ENCODE measurements around the gene GALNT6.
A peak's percentile ranks its signal among the peaks of the same experiment; 100 is the strongest.

GALNT6 gene

DNA sequence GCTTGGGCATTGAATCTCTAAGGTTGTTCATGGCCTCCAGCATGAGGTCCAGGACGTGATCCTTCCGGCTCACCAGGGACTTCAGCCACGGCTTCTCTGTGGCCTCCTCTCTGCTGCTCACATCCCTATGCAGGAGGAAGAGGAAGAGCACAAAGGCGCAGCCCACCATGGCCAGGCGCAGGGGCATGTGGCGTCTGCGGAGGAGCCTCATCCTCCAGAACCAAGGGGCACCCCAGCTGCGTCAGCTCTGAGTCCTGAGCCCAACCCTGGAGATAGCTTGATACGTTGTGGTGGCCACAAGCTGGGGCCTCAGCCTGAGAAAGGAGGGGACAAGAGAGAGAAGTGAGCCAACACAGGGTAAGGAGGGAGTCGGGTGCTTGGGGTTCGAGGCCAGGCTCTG, 11.6 kb downstream of the GALNT6 start:
- no peak for DNase-seq

GRCh38 chr12:51378749-51379148, 12.5 kb downstream of the GALNT6 start:
- no peak for DNase-seq

DNA sequence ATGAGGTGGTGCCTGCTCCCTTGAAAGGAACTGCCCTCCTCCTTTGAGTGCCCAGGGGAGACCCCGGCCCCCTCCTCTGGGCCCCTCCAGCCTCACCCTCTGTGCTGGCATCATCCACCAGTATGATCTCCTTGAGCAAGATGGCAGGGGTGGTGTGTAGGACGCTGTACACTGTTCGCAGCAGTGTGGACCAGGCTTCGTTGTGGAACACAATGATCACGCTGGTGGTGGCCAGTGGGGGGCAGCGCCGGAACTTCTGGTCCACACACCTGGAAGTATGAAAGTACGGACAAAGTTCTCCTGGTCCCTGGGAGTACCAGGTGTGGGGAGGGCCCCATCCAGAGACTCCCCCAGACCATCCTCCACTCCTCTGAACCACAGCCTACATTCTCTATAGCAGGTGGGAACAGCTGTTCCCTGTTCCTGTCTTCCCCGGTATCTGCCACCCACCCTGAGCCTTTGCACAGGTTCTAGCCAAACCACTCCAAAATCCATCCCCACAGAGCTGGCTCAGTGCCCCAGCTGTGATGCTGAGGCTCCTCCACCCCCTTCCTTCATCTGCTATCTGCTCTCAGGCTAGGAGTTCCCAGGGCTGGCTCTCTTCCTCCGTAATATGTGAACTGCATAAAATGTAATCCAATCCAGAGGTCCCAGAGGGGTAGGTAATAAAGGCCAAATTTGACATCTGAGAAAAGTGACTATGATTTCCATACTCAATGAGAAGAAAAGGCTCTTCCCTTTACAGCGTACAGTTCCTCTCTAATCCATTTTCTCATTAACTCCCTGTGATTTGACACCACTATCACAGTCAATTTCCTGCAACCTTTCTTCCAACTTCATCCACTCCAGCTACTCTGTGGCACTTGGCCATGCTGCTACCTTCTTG, 13.9 kb downstream of the GALNT6 start:
- no peak for DNase-seq

DNA sequence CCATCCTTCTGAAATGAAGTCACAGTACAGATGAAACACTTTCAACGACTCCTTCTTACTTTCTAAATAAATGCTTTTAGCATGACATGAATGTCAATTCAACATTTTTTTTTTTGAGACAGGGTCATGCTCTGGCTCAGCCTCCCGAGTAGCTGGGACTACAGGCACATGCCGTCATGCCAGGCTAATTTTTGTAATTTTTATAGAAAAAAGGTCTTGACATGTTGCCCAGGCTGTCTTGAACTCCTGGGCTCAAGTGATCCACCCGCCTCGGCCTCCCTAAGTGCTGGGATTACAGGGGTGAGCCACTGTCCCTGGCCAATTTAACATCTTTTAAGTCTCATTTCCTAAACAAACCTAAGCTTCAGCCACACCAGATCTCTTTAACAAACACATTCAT, 16.4 kb downstream of the GALNT6 start:
- DNase-seq: no peak

- no peak for DNase-seq
These were observed 16.8 kb downstream of the GALNT6 start for GRCh38 chr12:51374361-51374760.

DNA sequence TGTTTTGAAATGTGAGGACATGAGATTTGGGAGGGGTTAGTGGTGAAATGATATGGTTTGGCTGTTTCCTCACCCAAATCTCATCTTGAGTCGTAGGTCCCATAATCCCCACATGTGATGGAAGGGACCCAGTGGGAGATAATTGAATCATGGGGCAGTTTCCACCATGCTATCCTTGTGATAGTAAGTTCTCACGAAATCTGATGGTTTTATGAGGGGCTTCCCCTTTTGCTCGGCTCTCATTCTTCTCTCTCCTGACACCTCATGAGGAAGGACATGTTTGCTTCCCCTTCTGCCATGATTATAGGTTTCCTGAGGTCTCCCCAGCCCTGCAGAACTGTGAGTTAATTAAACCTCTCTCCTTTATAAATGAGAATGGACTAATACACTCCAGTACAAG, 18.0 kb downstream of the GALNT6 start:
- DNase-seq: no peak

- DNase-seq: no peak
These were observed 19.2 kb downstream of the GALNT6 start for GRCh38 chr12:51372021-51372420.

- DNase-seq: no peak
These were observed 19.8 kb downstream of the GALNT6 start for GRCh38 chr12:51371295-51371953.

- no peak for DNase-seq
These were observed 20.5 kb downstream of the GALNT6 start for GRCh38 chr12:51370667-51371066.

GRCh38 chr12:51369581-51369980, 21.6 kb downstream of the GALNT6 start:
- DNase-seq: no peak

- DNase-seq: no peak
These were observed 22.3 kb downstream of the GALNT6 start for GRCh38 chr12:51368640-51369517.

DNA sequence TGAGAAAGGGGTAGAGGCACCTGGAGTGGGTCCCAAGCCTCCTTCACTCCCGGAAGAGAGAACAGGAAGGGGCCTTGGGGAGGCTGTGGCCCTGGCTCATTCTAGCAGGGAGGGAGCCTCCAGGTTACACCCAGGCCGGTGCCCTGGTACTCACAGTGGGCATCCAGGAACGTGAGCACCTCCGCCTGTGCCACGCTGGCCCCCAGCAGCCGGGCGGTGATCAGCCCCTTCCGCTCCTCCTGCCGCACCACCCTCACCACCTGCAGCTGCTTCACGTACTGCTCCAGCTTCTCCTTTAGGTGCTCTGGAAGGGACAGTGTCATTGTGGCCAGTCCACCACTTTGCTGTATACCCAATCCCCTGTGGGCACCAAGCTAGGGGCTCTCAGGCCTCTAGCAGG, 25.9 kb downstream of the GALNT6 start:
- DNase-seq: no peak

DNA sequence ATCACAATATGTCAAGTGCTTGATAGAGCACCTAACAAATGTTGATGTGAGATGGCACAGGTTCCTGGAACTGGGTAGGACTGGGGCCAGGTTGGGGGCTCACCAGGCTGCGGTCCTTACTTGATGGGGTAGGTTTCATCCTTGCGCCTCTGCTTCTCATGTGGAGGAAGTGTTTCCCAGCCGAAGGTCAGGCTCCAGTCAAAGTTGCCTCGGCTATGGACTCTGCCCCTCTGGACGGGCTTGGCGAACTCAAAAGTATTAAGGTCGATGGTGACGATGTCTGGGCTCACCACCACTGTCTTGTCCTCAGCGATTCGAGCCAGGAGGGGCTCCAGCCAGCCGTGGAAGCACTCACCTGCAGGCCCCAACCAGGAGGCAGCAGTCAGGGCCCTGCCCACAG, 27.2 kb downstream of the GALNT6 start:
- DNase-seq: no peak

DNA sequence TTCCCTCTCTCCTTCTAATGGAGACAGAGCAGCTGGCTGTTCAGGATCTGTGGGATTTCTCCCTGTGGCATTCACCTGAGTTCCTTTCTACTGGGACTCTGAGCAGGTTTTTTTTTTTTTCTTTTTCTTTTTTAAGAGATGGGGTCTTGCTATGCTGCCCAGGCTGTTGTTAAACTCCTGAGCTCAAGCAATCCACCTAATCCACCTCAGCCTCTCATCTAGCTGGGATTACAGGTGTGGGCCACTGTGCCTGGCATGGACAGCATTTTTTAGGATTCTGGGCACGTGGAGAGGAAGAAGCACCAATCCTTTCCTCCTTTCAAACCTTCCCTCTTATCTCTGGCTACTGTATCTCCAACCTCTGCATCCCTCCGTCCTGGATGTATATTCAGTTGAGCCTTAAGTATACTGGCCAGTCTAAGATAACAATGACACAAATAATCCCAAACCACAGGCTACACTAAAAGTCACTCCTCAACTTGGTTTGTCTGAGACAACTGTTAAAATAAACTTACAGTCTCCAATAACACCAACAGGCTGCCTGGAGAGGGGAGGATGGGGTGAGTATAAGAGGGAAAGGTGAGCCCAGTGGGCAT, 28.4 kb downstream of the GALNT6 start:
- DNase-seq: no peak

- no peak for DNase-seq
These were observed 28.9 kb downstream of the GALNT6 start for GRCh38 chr12:51362307-51362706.

- no peak for DNase-seq
These were observed 29.8 kb downstream of the GALNT6 start for GRCh38 chr12:51361161-51362016.

- DNase-seq: no peak
These were observed 30.9 kb downstream of the GALNT6 start for GRCh38 chr12:51360315-51360714.

DNA sequence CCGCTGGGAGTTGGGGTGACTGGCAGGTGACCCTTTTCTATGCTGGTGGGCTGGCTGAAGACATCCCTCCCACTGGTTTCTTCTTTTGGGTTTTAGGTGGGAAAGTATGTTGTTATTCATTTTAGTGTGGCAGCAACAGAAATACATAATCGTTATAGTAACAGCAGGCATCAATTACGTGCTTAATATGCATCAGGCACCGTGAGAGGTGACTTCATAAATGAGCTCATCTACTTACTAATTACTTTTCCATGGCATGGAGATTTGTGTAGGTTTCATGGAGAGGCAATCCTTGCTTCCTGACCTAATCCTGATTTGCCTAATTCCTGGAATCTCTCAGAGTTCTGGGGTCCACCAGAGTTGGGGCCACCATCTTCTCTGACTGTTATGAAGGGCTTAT, 31.4 kb downstream of the GALNT6 start:
- DNase-seq: no peak

DNA sequence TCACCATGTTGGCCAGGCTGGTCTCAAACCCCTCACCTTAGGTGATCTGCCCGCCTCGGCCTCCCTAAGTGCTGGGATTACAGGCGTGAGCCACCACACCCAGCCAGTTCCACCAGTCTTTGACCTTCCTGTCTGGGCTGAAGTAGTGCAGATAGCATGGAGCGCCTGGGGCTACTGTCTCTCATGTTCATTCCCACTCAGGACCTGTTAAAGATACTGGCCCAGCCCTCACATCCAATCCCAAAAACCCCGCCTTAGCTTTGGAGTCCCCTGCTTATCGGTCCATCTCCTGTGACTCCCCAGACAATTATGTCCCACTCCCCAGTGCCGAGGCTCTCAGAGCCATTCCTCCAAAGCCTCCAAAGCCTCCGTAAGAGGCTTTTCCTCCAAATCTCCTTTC, 32.7 kb downstream of the GALNT6 start:
- DNase-seq: no peak

- DNase-seq: no peak
These were observed 33.7 kb downstream of the GALNT6 start for GRCh38 chr12:51357374-51358047.

- peak; percentile 9 to 24 for DNase-seq
These were observed 39.2 kb downstream of the GALNT6 start for GRCh38 chr12:51351913-51352532.
